ENCODE data around the gene PCDH9. TPM values are rescaled to one million over a fixed set of nuclear protein-coding genes. Genes with fewer than 3 reads are reported as not detected.

The PCDH9 gene
- total RNA-seq, 1 experiment from 2014 or later, result 4.2 TPM

DNA sequence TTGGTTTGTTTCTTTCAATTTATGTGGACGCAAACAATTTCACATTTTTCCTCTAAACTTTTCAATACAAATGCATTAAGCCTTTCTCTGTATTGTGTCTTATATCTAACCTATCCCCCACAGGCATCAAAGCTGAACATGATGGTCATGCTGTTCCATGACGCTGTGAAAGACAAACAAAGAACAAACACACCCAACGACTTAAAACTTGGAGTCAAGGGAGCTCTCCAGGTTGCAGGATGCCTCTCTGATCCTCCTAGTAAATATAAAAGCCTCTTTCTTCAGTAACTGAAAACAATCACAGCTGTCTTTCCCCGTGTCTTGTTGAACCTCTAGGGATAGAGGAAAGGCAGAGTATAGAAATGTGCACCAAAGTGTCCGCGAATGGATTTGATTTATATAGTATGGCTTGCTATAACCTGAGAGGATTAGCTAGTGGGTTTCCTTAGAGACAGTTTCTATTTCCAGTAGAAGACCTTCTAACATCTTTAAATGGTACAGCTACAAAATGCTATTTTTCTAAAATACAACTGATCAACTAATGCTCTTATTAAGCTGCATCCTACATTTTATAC, 43.1 kb downstream of the PCDH9 start:
- TF ChIP-seq TCF7L2 (IDR thresholded peaks at IDR 0.05; ENCODE audit: low read depth, low read length) (no peak), SIN3A (IDR thresholded peaks at IDR 0.05; ENCODE audit: borderline replicate concordance, insufficient read depth, low read depth, low read length) (no peak), POLR2AphosphoS5 (IDR thresholded peaks at IDR 0.05; ENCODE audit: low read depth, low read length) (no peak)
- TF ChIP-seq, protein P1, sequence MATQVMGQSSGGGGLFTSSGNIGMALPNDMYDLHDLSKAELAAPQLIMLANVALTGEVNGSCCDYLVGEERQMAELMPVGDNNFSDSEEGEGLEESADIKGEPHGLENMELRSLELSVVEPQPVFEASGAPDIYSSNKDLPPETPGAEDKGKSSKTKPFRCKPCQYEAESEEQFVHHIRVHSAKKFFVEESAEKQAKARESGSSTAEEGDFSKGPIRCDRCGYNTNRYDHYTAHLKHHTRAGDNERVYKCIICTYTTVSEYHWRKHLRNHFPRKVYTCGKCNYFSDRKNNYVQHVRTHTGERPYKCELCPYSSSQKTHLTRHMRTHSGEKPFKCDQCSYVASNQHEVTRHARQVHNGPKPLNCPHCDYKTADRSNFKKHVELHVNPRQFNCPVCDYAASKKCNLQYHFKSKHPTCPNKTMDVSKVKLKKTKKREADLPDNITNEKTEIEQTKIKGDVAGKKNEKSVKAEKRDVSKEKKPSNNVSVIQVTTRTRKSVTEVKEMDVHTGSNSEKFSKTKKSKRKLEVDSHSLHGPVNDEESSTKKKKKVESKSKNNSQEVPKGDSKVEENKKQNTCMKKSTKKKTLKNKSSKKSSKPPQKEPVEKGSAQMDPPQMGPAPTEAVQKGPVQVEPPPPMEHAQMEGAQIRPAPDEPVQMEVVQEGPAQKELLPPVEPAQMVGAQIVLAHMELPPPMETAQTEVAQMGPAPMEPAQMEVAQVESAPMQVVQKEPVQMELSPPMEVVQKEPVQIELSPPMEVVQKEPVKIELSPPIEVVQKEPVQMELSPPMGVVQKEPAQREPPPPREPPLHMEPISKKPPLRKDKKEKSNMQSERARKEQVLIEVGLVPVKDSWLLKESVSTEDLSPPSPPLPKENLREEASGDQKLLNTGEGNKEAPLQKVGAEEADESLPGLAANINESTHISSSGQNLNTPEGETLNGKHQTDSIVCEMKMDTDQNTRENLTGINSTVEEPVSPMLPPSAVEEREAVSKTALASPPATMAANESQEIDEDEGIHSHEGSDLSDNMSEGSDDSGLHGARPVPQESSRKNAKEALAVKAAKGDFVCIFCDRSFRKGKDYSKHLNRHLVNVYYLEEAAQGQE (IDR thresholded peaks at IDR 0.05; ENCODE audit: insufficient read depth in 1 of 2, low read depth in 2 of 2, low read length in 1 of 2), result no peak
- TF ChIP-seq, protein P2, sequence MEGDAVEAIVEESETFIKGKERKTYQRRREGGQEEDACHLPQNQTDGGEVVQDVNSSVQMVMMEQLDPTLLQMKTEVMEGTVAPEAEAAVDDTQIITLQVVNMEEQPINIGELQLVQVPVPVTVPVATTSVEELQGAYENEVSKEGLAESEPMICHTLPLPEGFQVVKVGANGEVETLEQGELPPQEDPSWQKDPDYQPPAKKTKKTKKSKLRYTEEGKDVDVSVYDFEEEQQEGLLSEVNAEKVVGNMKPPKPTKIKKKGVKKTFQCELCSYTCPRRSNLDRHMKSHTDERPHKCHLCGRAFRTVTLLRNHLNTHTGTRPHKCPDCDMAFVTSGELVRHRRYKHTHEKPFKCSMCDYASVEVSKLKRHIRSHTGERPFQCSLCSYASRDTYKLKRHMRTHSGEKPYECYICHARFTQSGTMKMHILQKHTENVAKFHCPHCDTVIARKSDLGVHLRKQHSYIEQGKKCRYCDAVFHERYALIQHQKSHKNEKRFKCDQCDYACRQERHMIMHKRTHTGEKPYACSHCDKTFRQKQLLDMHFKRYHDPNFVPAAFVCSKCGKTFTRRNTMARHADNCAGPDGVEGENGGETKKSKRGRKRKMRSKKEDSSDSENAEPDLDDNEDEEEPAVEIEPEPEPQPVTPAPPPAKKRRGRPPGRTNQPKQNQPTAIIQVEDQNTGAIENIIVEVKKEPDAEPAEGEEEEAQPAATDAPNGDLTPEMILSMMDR (IDR thresholded peaks at IDR 0.05), result no peak
- no peak overlapping the region for H3K4me3 ChIP-seq (ENCODE audit: low read depth in 2 of 2, low read length in 2 of 2)
- no peaks in the 10 kb centered on the region for H3K4me1 ChIP-seq (ENCODE audit: control insufficient read depth, insufficient read depth, low read length)
- BruUV-seq (replicated peaks), result no TSS peak
- DNase-seq (ENCODE audit: low read depth, low spot score) (no peak), ATAC-seq (no peak)
- POLR2A ChIA-PET, result no interaction called here
- no peak overlapping the region for H3K27ac ChIP-seq (ENCODE audit: low read length)
- no peaks in the 10 kb centered on the region for H3K9me3 ChIP-seq (ENCODE audit: control insufficient read depth, insufficient read depth, low read depth, low read length)
- H3K27me3 ChIP-seq (ENCODE audit: control insufficient read depth, insufficient read depth, low read length), result no peaks in the 10 kb centered on the region
- CTCF ChIA-PET, result no interaction called here
- no peaks in the 10 kb centered on the region for H3K36me3 ChIP-seq (ENCODE audit: control insufficient read depth, insufficient read depth, low read length)
- in situ Hi-C loops (cut with HindIII; ENCODE audit: low pct_unique_long_range_greater_than_20kb, low sequenced_read_pairs), result no loop called here
- intact Hi-C loops (cut with micrococcal nuclease; ENCODE audit: unreplicated experiment), result no loop called here

DNA sequence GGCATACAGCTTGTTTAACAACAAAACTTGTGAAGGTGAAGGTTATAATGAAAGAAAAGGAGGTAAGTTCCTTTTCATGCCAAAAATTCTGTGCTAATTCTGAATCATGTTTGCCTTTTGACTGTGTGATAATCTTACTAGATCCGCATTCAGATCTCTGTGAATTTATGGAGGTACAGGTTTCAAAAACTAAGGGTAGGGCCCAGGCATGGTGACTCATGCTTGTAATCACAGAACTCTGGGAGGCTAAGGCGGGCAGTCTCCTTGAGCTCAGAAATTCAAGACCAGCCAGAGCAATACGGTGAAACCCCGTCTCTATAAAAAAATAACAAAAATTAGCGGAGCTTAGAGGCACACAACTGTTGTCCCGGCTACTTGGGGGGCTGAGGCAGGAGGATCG, 45.9 kb downstream of the PCDH9 start:
- no peaks in the 10 kb centered on the region for H3K27me3 ChIP-seq (ENCODE audit: control insufficient read depth, insufficient read depth, low read length)
- ATAC-seq, result no peak
- DNase-seq (ENCODE audit: low read depth, low spot score), result no peak
- ChIA-PET CTCF (no interaction called here), POLR2A (no interaction called here)
- TF ChIP-seq POLR2AphosphoS5 (IDR thresholded peaks at IDR 0.05; ENCODE audit: low read depth, low read length) (no peak), TCF7L2 (IDR thresholded peaks at IDR 0.05; ENCODE audit: low read depth, low read length) (no peak), SIN3A (IDR thresholded peaks at IDR 0.05; ENCODE audit: borderline replicate concordance, insufficient read depth, low read depth, low read length) (no peak)
- TF ChIP-seq, protein P2 (IDR thresholded peaks at IDR 0.05), result no peak
- TF ChIP-seq, protein P1 (IDR thresholded peaks at IDR 0.05; ENCODE audit: insufficient read depth in 1 of 2, low read depth in 2 of 2, low read length in 1 of 2), result no peak
- no peaks in the 10 kb centered on the region for H3K9me3 ChIP-seq (ENCODE audit: control insufficient read depth, insufficient read depth, low read depth, low read length)
- H3K4me1 ChIP-seq (ENCODE audit: control insufficient read depth, insufficient read depth, low read length), result no peaks in the 10 kb centered on the region
- in situ Hi-C loops (cut with HindIII; ENCODE audit: low pct_unique_long_range_greater_than_20kb, low sequenced_read_pairs), result no loop called here
- no peak overlapping the region for H3K4me3 ChIP-seq (ENCODE audit: low read depth in 2 of 2, low read length in 2 of 2)
- no TSS peak for BruUV-seq (replicated peaks)
- no peak overlapping the region for H3K27ac ChIP-seq (ENCODE audit: low read length)
- no peaks in the 10 kb centered on the region for H3K36me3 ChIP-seq (ENCODE audit: control insufficient read depth, insufficient read depth, low read length)
- intact Hi-C loops (cut with micrococcal nuclease; ENCODE audit: unreplicated experiment), result no loop called here
